Keratinocyte (primary cell): ENCODE data around the gene ADGRB3. TPM values are rescaled to one million over a fixed set of nuclear protein-coding genes. Genes with fewer than 3 reads are reported as not detected.

Experiments
- DNase-seq: peaks from one replicate; pipeline ENCODE4 v3.0.0-alpha.2; 2011; ENCODE audit warnings: low read depth, missing footprints, low spot score
- FAIRE-seq: peaks from 2 replicates; lab custom pipeline; 2011; peaks lifted over from hg19 to GRCh38; lab: Jason Lieb, UNC
- H2AFZ ChIP-seq: 2 replicates; pipeline ENCODE4 v1.6.0; 2012; ENCODE audit warnings: low read length, control low read depth, inconsistent platforms; ENCODE audit not compliant: control insufficient read depth
- H3K27ac ChIP-seq: 2 replicates; pipeline ENCODE4 v1.5.1; 2011; ENCODE audit warnings: low read length; ENCODE audit not compliant: control insufficient read depth, insufficient read depth
- H3K27me3 ChIP-seq: 3 replicates; pipeline ENCODE4 v1.6.0; 2011; ENCODE audit warnings: low read length; ENCODE audit not compliant: control insufficient read depth, insufficient read depth; ENCODE audit errors: extremely low read depth
- H3K36me3 ChIP-seq, 2 experiments: 2 replicates in 1 of 2; 3 replicates in 1 of 2; pipeline ENCODE4 v1.5.1; 2011; ENCODE audit warnings: low read length in 2 of 2, mild to moderate bottlenecking in 1 of 2; ENCODE audit not compliant: control insufficient read depth in 2 of 2, insufficient read depth in 2 of 2; ENCODE audit errors: extremely low read depth in 1 of 2
- H3K4me1 ChIP-seq: 3 replicates; pipeline ENCODE4 v1.5.1; 2011; ENCODE audit warnings: low read length; ENCODE audit not compliant: control insufficient read depth, insufficient read depth; ENCODE audit errors: extremely low read depth
- H3K4me2 ChIP-seq: 3 replicates; pipeline ENCODE4 v1.6.0; 2011; ENCODE audit warnings: low read depth, low read length; ENCODE audit not compliant: control insufficient read depth, insufficient read depth; ENCODE audit errors: extremely low read depth
- H3K4me3 ChIP-seq, 3 experiments: fragments of 200-600 bp in 1 of 3; sonication (generic) in 1 of 3; 2 replicates in 2 of 3; 3 replicates in 1 of 3; pipeline ENCODE4 v1.5.1; 2011 to 2016; ENCODE audit warnings: low read length in 3 of 3, mild to moderate bottlenecking in 3 of 3, control low read depth in 2 of 3, inconsistent platforms in 1 of 3, low read depth in 1 of 3, mixed read lengths in 1 of 3, mixed run types in 1 of 3, moderate library complexity in 1 of 3; ENCODE audit not compliant: control insufficient read depth in 2 of 3, insufficient read depth in 2 of 3; ENCODE audit errors: extremely low read depth in 1 of 3
- H3K79me2 ChIP-seq: 2 replicates; pipeline ENCODE4 v1.6.0; 2012; ENCODE audit warnings: low read length; ENCODE audit not compliant: control insufficient read depth, insufficient read depth
- H3K9ac ChIP-seq: 3 replicates; pipeline ENCODE4 v1.6.0; 2011; ENCODE audit warnings: low read length; ENCODE audit not compliant: control insufficient read depth, insufficient read depth; ENCODE audit errors: extremely low read depth
- H3K9me1 ChIP-seq: 3 replicates; pipeline ENCODE4 v1.6.0; 2011; ENCODE audit warnings: low read length; ENCODE audit not compliant: control insufficient read depth, insufficient read depth; ENCODE audit errors: extremely low read depth
- H3K9me3 ChIP-seq: 2 replicates; pipeline ENCODE4 v1.5.1; 2012; ENCODE audit warnings: low read depth, low read length; ENCODE audit not compliant: control insufficient read depth
- H4K20me1 ChIP-seq: 3 replicates; pipeline ENCODE4 v1.6.0; 2011; ENCODE audit warnings: low read length; ENCODE audit not compliant: control insufficient read depth, insufficient read depth; ENCODE audit errors: extremely low read depth
- CTCF ChIP-seq, 3 experiments: IDR thresholded peaks in 1 of 3; conservative IDR thresholded peaks in 1 of 3; optimal IDR thresholded peaks in 1 of 3; 2 replicates in 2 of 3; 3 replicates in 1 of 3; pipeline versions ENCODE3 to v1.5.1; 2011; ENCODE audit warnings: low read length in 3 of 3, mild to moderate bottlenecking in 3 of 3, moderate library complexity in 2 of 3, control low read depth in 1 of 3, inconsistent platforms in 1 of 3; ENCODE audit not compliant: insufficient read depth in 2 of 3; ENCODE audit errors: extremely low read depth in 1 of 3
- EZH2 ChIP-seq: IDR thresholded peaks from one replicate; pipeline ENCODE4 v1.6.1; 2012; ENCODE audit warnings: inconsistent platforms, mild to moderate bottlenecking, low read length, moderate library complexity
- dilution Hi-C: fragments of 300-500 bp; cut with MboI; formaldehyde crosslinking; loops from one replicate; pipeline ENCODE4 v1.7.0; 2020; ENCODE audit warnings: low sequenced_read_pairs; ENCODE audit not compliant: extremely low pct_ligation_motif_present
- polyA plus RNA-seq, 5 experiments: library from polyadenylated mRNA; depleted of rRNA in 3 of 5; stranded (reverse) in 3 of 5; stranded (forward) in 1 of 5; unstranded in 1 of 5; fragments of >200 nt; gene quantifications; 1 replicate in 1 of 5; 2 replicates in 3 of 5; 3 replicates in 1 of 5; pipeline versions ENCODE4 v1.2.1 to v1.2.3, GENCODE V29; 2011 to 2012; ENCODE audit warnings: missing spikeins in 2 of 5, low read depth in 1 of 5, low replicate concordance in 1 of 5

The ADGRB3 gene
- polyA plus RNA-seq, 1 donor (not counting 4 experiments of a cell fraction or from before 2014, with no cell fraction given) = not detected

DNA sequence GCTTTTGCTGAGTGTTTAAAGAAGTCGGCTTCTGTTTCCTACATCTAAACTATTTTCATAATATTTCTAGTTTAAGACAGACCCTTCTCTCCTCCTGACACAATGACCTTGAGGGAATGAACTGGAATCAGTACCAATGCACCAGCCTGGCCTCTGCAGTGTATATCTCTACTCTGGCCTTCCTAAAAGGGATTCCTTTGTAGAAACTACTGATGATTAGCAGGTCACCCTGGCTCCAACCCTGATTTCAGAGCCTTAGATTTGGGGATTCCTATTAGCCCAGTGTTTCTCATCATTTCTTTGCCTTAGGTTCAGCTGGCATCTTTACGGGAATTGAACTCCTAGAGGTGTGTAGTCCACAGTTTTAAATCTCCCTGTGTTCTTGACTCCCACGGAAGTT, 75.4 kb downstream of the ADGRB3 start:
- Histone ChIP-seq H3K9ac (no peak overlapping the region), H3K9me3 (no peaks in the 10 kb centered on the region), H3K9me1 (no peaks in the 10 kb centered on the region), H3K27ac (no peak overlapping the region), H2AFZ (no peak overlapping the region), H3K4me3 (no peak overlapping the region), H3K4me1 (no peaks in the 10 kb centered on the region), H3K4me2 (no peak overlapping the region), H3K27me3 (no peaks in the 10 kb centered on the region), H3K79me2 (no peaks in the 10 kb centered on the region), H4K20me1 (no peaks in the 10 kb centered on the region), H3K36me3 (no peaks in the 10 kb centered on the region)
- TF ChIP-seq CTCF (optimal IDR thresholded peaks at IDR 0.05 in 1 of 3, IDR thresholded peaks at IDR 0.05 in 1 of 3, conservative IDR thresholded peaks at IDR 0.05 in 1 of 3; ENCODE audit: extremely low read depth in 1 of 3, insufficient read depth in 2 of 3, low read length in 3 of 3) = no peak
- no peak for TF ChIP-seq EZH2
- dilution Hi-C loops = no loop called here
- FAIRE-seq (no peak), DNase-seq (no peak)

GRCh38 chr6:68710916-68711315, 75.8 kb downstream of the ADGRB3 start:
- no peak for FAIRE-seq
- Histone ChIP-seq H3K4me1 (no peaks in the 10 kb centered on the region), H2AFZ (no peak overlapping the region), H3K79me2 (no peaks in the 10 kb centered on the region), H3K27ac (no peak overlapping the region), H3K27me3 (no peaks in the 10 kb centered on the region), H3K4me3 (no peak overlapping the region), H3K36me3 (no peaks in the 10 kb centered on the region), H3K4me2 (no peak overlapping the region), H4K20me1 (no peaks in the 10 kb centered on the region), H3K9ac (no peak overlapping the region), H3K9me1 (no peaks in the 10 kb centered on the region), H3K9me3 (no peaks in the 10 kb centered on the region)
- TF ChIP-seq EZH2 = no peak
- no peak for TF ChIP-seq CTCF (optimal IDR thresholded peaks at IDR 0.05 in 1 of 3, IDR thresholded peaks at IDR 0.05 in 1 of 3, conservative IDR thresholded peaks at IDR 0.05 in 1 of 3; ENCODE audit: extremely low read depth in 1 of 3, insufficient read depth in 2 of 3, low read length in 3 of 3)
- dilution Hi-C loops = no loop called here
- DNase-seq = no peak
